ENCODE measurements around the gene RSPH10B2.
"Not testable (repeated sequence)": the region's sequence is repeated elsewhere in the genome, so short reads cannot be mapped to it uniquely, and the experiment has no call there.

The RSPH10B2 gene

GRCh38 chr7:6753964-6754363 lies at the start of gene RSPH10B2:
TSS of gene RSPH10B2 (plus strand) at chr7:6754103. CDS start at chr7:6757678, 3,575 bp downstream.
- peak in 1 of 2 donors; percentile 17 for ATAC-seq

GRCh38 chr7:6705959-6706665 lies 47.8 kb upstream of the RSPH10B2 start:
- peak; percentile 20 to 29 for ATAC-seq

DNA sequence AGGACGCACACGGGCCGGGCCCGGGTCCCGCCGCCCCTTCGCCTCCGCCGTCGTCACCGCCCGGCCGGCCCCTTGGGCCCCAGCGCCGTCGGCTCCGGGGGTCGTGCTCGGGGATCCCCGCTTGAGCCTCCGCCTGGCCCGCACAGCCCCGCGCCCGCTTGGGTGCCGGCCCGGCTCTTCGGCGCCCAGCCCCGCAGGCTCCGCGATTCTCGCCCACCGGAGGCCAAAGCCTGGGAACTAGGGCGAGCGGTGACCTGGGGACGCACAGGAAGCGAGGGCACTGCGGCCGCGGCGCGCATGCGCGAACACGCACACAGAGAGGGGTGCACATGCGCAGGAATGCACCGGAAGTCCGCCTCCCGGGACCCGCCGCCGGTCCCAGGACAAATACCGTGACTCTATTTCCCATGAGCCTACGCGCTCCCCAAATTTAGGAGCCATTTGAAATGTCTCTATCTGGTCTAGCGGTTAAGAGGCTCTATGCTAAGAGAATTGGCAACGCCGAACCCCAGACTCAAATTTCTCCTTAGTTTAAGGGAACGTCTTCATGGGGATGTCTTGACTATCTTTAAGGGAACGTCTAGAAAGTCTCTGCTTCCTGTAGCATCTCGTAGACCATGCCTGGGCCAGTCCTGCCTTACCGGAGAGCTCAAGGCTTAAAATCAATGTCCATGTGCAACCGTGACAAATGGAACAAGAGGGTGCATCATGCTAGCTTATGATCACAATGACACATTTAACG lies 47.1 kb upstream of the RSPH10B2 start, which contains the start of gene ZNF12:
ZNF12 (minus strand) TSS at position 282 of the 742 bp plus-strand sequence. CDS start 1,774 bp downstream, outside the sequence.
- ATAC-seq, result peak; percentile 88 to 91

GRCh38 chr7:6708304-6708703 lies 45.6 kb upstream of the RSPH10B2 start:
- ATAC-seq, result no peak

GRCh38 chr7:6709808-6710207 lies 44.1 kb upstream of the RSPH10B2 start:
- ATAC-seq, result no peak

GRCh38 chr7:6714360-6714759 lies 39.5 kb upstream of the RSPH10B2 start:
- no peak for ATAC-seq

DNA sequence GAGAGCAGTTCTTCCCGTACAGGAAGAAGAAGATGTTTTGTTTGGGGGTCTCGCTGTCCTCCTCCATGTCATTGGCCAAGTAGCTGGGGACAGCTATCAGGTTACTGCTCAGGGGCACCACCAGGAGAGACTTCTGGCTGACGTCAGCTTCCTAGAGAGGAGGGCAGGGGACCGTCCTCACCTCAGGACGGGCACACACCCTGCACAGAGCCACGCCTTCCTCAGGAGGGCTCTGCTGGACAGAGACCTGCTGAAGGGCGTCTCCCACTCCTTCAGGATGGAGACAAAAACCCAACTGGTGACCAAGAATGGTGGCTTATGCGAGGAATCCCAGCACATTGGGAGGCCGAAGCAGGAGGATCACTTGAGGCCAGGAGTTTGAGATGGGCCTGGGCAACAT lies 38.0 kb upstream of the RSPH10B2 start:
- not testable (repeated sequence) for ATAC-seq

- ATAC-seq, result no peak
These were observed 35.8 kb upstream of the RSPH10B2 start for GRCh38 chr7:6718124-6718523.

GRCh38 chr7:6724351-6724750 lies 29.6 kb upstream of the RSPH10B2 start:
- ATAC-seq, result not testable (repeated sequence)

- no peak for ATAC-seq
These were observed 28.9 kb upstream of the RSPH10B2 start for GRCh38 chr7:6725003-6725402.

- not testable (repeated sequence) for ATAC-seq
These were observed 27.6 kb upstream of the RSPH10B2 start for GRCh38 chr7:6726341-6726740.

GRCh38 chr7:6727663-6728062 lies 26.2 kb upstream of the RSPH10B2 start:
- ATAC-seq, result no peak

DNA sequence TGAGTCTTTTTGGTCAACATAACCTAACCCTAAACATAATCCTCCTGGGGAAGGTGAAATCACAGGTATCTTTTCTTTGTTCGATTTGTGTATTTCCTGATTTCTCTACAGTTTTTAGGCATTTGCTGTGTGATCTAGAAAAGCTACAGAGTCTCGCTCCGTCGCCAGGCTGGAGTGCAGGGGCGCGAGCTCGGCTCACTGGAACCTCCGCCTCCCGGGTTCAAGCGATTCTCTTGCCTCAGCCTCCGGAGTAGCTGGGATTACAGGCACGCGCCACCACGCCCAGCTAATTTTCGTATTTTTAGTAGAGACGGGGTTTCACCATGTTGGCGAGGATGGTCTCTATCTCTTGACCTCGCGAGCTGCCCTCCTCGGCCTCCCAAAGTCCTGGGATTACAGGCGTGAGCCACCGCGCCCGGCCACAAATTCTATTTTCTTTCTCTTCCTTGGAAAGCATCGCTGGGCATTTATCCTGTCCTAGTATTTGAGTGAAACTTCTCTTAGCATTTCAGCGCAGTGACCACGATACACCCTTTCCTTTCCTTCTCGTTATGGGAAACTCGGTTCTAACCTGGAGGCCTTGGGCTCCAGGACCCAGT lies 24.9 kb upstream of the RSPH10B2 start:
- not testable (repeated sequence) for ATAC-seq

GRCh38 chr7:6729492-6730342 lies 24.2 kb upstream of the RSPH10B2 start:
- peak; percentile 98 to 99 for ATAC-seq

DNA sequence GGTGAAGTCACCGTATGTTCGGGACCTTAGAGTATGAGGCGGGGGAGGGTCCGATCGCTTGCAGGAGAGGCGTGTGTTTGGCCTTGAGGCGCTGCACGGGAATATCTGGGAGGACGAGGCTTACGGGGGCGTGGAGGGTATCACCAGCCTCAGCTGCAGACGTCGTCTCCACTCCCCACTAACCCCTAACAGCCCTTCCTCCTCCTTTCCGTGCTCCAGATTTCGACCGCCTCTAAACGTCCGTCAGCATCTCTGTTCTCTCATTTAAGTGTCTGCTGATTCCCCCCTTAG lies 23.6 kb upstream of the RSPH10B2 start:
- ATAC-seq, result no peak

DNA sequence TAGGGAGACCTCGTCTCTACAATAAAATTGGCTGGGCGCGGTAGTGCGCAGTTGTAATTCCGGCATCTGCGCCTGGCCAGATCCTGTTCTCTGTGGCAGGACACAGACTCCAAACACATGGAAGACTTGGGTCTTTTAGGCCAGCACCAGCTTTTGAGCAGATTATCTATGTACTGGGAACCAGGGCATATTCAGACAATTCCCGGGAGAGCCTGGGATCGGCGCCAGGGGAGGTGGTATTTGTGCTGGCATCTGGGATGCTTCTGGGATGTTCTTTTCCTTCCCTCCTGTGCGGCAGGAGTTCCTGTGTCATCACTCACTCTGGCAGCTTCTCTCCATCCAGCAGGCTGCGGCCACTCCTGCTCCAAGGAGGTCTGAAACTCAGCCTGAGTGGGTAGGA lies 15.5 kb upstream of the RSPH10B2 start:
- ATAC-seq, result not testable (repeated sequence)

DNA sequence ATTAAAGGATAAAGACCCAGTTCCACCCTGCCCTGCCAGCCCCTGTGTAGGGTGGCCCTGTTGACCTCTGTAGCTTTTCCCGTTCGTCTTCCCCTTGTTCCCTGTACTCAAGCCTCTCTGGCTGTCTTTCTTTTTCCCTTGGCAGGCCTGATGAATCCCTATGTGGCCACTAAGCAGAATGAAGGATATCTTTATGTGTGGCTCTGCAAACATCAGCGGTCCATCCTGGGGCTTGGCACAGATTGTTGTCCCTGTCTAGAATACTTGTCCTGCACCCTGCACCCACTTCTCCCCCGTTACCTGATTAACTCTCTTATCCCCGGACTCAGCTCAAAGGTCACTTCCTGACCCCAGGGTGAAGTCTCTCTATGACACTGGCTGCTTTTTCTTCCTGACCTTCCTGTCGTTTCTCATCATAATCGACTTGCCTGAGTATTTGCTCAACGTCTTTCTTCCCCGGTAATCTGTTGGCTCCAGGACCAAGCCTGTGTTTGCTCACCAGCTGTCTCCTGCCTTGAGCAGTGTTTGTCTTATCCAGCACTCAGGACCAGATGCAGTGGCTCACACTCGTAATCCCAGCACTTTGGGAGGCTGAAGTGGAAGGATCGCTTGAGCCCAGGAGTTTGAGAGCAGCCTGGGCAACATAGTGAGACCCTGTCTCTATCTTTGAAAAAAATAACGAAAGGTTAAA lies 9.3 kb upstream of the RSPH10B2 start:
- ATAC-seq, result not testable (repeated sequence)

- not testable (repeated sequence) for ATAC-seq
These were observed 4.6 kb upstream of the RSPH10B2 start for GRCh38 chr7:6749335-6749734.

GRCh38 chr7:6750173-6750572 lies 3.7 kb upstream of the RSPH10B2 start:
- ATAC-seq, result not testable (repeated sequence)

- not testable (repeated sequence) for ATAC-seq
These were observed 7.3 kb downstream of the RSPH10B2 start for GRCh38 chr7:6761186-6761585.

GRCh38 chr7:6781581-6781980 lies 27.7 kb downstream of the RSPH10B2 start:
- ATAC-seq, result not testable (repeated sequence)

DNA sequence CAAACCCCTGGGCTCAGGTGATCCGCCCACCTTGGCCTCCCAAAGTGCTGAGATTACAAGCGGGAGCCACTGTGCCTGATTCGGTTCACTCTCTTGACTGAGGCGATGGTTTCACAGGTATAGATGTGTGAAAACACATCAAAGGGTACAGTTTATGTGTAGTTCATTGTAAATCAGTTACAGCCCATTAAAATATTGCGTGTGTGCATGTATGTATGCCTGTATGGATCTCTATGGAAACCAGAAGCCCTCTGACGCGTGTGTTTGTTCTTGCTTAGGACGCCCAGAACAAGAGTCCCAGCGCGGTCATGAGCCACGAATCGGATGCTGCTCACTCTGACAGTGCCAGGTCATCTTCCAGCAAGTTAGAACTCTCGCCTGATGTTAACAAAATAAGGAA lies 35.5 kb downstream of the RSPH10B2 start:
- not testable (repeated sequence) for ATAC-seq

Data from activated CD4-positive, CD25-positive, alpha-beta regulatory T cell treated with anti-CD3 and anti-CD28 coated beads, Interleukin-2, amount 50 U/mL, for 24 hours (primary cell).